ENCODE measurements around the gene DR1.

DNA sequence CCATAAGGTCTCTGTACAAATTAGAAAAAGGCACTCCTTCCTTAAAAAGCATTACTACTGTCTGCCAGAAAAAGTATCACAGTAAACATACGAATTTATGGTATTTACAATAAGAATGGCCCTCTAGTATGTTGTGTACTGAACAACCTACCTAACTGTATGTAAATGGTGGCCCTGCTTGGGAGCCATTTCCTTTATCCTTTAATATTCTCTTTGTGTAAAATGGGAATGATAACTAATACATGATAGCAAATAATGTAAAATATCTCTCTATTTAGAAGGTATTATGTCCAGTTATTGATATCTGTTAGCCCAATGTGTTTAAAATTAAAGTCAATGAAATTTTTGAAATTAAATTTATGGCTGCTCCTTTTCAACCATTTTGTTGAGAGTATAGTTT, 5.2 kb downstream of the DR1 start:
- TF ChIP-seq, protein P1, sequence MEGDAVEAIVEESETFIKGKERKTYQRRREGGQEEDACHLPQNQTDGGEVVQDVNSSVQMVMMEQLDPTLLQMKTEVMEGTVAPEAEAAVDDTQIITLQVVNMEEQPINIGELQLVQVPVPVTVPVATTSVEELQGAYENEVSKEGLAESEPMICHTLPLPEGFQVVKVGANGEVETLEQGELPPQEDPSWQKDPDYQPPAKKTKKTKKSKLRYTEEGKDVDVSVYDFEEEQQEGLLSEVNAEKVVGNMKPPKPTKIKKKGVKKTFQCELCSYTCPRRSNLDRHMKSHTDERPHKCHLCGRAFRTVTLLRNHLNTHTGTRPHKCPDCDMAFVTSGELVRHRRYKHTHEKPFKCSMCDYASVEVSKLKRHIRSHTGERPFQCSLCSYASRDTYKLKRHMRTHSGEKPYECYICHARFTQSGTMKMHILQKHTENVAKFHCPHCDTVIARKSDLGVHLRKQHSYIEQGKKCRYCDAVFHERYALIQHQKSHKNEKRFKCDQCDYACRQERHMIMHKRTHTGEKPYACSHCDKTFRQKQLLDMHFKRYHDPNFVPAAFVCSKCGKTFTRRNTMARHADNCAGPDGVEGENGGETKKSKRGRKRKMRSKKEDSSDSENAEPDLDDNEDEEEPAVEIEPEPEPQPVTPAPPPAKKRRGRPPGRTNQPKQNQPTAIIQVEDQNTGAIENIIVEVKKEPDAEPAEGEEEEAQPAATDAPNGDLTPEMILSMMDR (IDR thresholded peaks at IDR 0.05) = no peak
- no peak for TF ChIP-seq ZFX (IDR thresholded peaks at IDR 0.05; ENCODE audit: borderline replicate concordance)

Measured in 22Rv1 (cell line).